GM12878 (cell line): ENCODE measurements around the gene ZNF213.

Experiments
- EGR1 ChIP-seq, 2 experiments: IDR thresholded peaks; 1 replicate in 1 of 2; 2 replicates in 1 of 2; pipeline ENCODE4 v1.6.1; 2011 to 2012; ENCODE audit warnings: low read depth in 2 of 2, low read length in 2 of 2, borderline replicate concordance in 1 of 2, mild to moderate bottlenecking in 1 of 2, moderate library complexity in 1 of 2
- POLR2AphosphoS5 ChIP-seq: IDR thresholded peaks from 2 replicates; pipeline ENCODE4 v1.6.1; 2011; ENCODE audit warnings: mild to moderate bottlenecking, low read length, inconsistent platforms
- RCOR1 ChIP-seq: conservative IDR thresholded peaks from 2 replicates; pipeline ENCODE4 v1.6.1; 2012; ENCODE audit warnings: low read depth, low read length, improper control_type of control experiment
- TF ChIP-seq, protein P1 (sequence below): IDR thresholded peaks from 2 replicates; pipeline ENCODE4 v1.6.1; 2012; ENCODE audit warnings: low read depth, low read length, improper control_type of control experiment
- TF ChIP-seq, protein P2 (sequence below), 3 experiments: IDR thresholded peaks in 2 of 3; conservative IDR thresholded peaks in 1 of 3; 2 replicates each; pipeline ENCODE4 v1.5.1; 2011; ENCODE audit warnings: low read depth in 3 of 3, low read length in 3 of 3, mild to moderate bottlenecking in 3 of 3, control low read depth in 2 of 3, moderate library complexity in 2 of 3, inconsistent platforms in 1 of 3, mixed read lengths in 1 of 3; ENCODE audit not compliant: control insufficient read depth in 2 of 3, insufficient read depth in 1 of 3; ENCODE audit errors: extremely low read depth in 1 of 3
- TF ChIP-seq, protein P3 (sequence below): IDR thresholded peaks from 2 replicates; pipeline ENCODE4 v1.6.1; 2011; ENCODE audit warnings: mild to moderate bottlenecking, low read depth, low read length, moderate library complexity; ENCODE audit not compliant: insufficient replicate concordance
- TF ChIP-seq, protein P4 (sequence below): IDR thresholded peaks from 2 replicates; pipeline ENCODE4 v1.6.1; 2012; ENCODE audit warnings: low read length, inconsistent platforms
- TF ChIP-seq, protein P5 (sequence below): fragments of 450-650 bp; IDR thresholded peaks from 2 replicates; pipeline ENCODE4 v1.6.1; 2018; ENCODE audit warnings: mild to moderate bottlenecking, low read depth, moderate library complexity; ENCODE audit not compliant: partially characterized antibody

DNA sequence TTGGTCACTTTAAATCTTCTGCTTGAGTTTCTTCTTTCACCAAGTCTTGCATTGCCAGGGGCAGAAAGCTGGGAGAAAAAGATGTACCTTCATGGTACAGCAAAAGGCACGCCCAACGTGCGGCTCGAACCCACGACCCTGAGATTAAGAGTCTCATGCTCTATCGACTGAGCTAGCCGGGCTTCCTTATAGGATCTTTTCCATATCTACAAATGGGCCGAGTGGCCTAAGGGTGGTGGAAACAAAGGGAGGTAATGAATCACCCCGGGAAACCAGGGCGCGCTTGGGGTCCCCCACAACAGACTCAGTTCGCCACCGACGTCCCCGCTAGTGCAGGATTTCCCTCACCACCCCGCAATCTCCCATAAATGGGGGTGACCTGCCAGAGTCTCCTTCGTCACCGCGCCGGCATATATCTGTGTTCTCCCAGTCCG lies 45.6 kb downstream of the ZNF213 start:
- TF ChIP-seq POLR2AphosphoS5 (no peak), EGR1 (IDR thresholded peaks at IDR 0.05; ENCODE audit: borderline replicate concordance in 1 of 2, low read depth in 2 of 2, low read length in 2 of 2) (no peak), RCOR1 (no peak)
- TF ChIP-seq, protein P1, sequence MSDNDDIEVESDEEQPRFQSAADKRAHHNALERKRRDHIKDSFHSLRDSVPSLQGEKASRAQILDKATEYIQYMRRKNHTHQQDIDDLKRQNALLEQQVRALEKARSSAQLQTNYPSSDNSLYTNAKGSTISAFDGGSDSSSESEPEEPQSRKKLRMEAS, result no peak
- TF ChIP-seq, protein P2, sequence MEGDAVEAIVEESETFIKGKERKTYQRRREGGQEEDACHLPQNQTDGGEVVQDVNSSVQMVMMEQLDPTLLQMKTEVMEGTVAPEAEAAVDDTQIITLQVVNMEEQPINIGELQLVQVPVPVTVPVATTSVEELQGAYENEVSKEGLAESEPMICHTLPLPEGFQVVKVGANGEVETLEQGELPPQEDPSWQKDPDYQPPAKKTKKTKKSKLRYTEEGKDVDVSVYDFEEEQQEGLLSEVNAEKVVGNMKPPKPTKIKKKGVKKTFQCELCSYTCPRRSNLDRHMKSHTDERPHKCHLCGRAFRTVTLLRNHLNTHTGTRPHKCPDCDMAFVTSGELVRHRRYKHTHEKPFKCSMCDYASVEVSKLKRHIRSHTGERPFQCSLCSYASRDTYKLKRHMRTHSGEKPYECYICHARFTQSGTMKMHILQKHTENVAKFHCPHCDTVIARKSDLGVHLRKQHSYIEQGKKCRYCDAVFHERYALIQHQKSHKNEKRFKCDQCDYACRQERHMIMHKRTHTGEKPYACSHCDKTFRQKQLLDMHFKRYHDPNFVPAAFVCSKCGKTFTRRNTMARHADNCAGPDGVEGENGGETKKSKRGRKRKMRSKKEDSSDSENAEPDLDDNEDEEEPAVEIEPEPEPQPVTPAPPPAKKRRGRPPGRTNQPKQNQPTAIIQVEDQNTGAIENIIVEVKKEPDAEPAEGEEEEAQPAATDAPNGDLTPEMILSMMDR (IDR thresholded peaks at IDR 0.05 in 2 of 3, conservative IDR thresholded peaks at IDR 0.05 in 1 of 3; ENCODE audit: control insufficient read depth in 2 of 3, extremely low read depth in 1 of 3, insufficient read depth in 1 of 3, low read depth in 3 of 3, low read length in 3 of 3), result no peak
- TF ChIP-seq, protein P3, sequence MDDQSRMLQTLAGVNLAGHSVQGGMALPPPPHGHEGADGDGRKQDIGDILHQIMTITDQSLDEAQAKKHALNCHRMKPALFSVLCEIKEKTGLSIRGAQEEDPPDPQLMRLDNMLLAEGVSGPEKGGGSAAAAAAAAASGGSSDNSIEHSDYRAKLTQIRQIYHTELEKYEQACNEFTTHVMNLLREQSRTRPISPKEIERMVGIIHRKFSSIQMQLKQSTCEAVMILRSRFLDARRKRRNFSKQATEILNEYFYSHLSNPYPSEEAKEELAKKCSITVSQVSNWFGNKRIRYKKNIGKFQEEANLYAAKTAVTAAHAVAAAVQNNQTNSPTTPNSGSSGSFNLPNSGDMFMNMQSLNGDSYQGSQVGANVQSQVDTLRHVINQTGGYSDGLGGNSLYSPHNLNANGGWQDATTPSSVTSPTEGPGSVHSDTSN, result no peak
- TF ChIP-seq, protein P4, sequence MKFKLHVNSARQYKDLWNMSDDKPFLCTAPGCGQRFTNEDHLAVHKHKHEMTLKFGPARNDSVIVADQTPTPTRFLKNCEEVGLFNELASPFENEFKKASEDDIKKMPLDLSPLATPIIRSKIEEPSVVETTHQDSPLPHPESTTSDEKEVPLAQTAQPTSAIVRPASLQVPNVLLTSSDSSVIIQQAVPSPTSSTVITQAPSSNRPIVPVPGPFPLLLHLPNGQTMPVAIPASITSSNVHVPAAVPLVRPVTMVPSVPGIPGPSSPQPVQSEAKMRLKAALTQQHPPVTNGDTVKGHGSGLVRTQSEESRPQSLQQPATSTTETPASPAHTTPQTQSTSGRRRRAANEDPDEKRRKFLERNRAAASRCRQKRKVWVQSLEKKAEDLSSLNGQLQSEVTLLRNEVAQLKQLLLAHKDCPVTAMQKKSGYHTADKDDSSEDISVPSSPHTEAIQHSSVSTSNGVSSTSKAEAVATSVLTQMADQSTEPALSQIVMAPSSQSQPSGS, result no peak
- TF ChIP-seq, protein P5, sequence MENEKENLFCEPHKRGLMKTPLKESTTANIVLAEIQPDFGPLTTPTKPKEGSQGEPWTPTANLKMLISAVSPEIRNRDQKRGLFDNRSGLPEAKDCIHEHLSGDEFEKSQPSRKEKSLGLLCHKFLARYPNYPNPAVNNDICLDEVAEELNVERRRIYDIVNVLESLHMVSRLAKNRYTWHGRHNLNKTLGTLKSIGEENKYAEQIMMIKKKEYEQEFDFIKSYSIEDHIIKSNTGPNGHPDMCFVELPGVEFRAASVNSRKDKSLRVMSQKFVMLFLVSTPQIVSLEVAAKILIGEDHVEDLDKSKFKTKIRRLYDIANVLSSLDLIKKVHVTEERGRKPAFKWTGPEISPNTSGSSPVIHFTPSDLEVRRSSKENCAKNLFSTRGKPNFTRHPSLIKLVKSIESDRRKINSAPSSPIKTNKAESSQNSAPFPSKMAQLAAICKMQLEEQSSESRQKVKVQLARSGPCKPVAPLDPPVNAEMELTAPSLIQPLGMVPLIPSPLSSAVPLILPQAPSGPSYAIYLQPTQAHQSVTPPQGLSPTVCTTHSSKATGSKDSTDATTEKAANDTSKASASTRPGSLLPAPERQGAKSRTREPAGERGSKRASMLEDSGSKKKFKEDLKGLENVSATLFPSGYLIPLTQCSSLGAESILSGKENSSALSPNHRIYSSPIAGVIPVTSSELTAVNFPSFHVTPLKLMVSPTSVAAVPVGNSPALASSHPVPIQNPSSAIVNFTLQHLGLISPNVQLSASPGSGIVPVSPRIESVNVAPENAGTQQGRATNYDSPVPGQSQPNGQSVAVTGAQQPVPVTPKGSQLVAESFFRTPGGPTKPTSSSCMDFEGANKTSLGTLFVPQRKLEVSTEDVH, result no peak
